Placental epithelial cell (primary cell): ENCODE data around the gene MREG. TPM values are rescaled to one million over a fixed set of nuclear protein-coding genes. Genes with fewer than 3 reads are reported as not detected.

Experiments used
- total RNA-seq: library from RNA; depleted of rRNA; stranded (reverse); fragments of >200 nt; gene quantifications from 2 replicates; pipeline ENCODE4 v1.2.3, GENCODE V29; 2012

MREG gene
- total RNA-seq, result 2.0 and 8.1 TPM in 2 replicates

GRCh38 chr2:216013080-216013909 lies at the start of gene MREG:
MREG (minus strand) TSS chr2:216013551; CDS start chr2:216013327, 224 bp downstream.

Other genes starting within 250 kb of the MREG start
- gene PECR, start 68.3 kb upstream of the MREG start, total RNA-seq, result 9.2 and 9.4 TPM in 2 replicates
- 0.39 TPM in 1 of 2 replicates, not detected in the other for gene TMEM169, start 68.4 kb upstream of the MREG start, total RNA-seq
- 154 and 220 TPM in 2 replicates for gene XRCC5, start 95.8 kb upstream of the MREG start, total RNA-seq